Fibroblast of the conjunctiva (primary cell): ENCODE results near the gene AKAP10.
"Not testable (repeated sequence)": the region's sequence is repeated elsewhere in the genome, so short reads cannot be mapped to it uniquely, and the experiment has no call there.

ENCODE experiments used
- DNase-seq: peaks from one replicate; pipeline ENCODE4 v3.0.0-alpha.2; 2010; ENCODE audit warnings: low read depth

AKAP10 gene

GRCh38 chr17:19928299-19928698, 49.3 kb downstream of the AKAP10 start:
- peak; percentile 23 for DNase-seq

- DNase-seq = no peak
Measured at GRCh38 chr17:19915245-19915978, 62.2 kb downstream of the AKAP10 start.

GRCh38 chr17:19911033-19911432, 66.6 kb downstream of the AKAP10 start:
- no peak for DNase-seq

GRCh38 chr17:19909139-19909538, 68.5 kb downstream of the AKAP10 start:
- no peak for DNase-seq

- no peak for DNase-seq
Measured at GRCh38 chr17:19905502-19905901, 72.1 kb downstream of the AKAP10 start.

GRCh38 chr17:19904924-19905323, 72.7 kb downstream of the AKAP10 start:
- DNase-seq = no peak

GRCh38 chr17:19904412-19904811, 73.2 kb downstream of the AKAP10 start:
- DNase-seq = peak; percentile 17

GRCh38 chr17:19900809-19901208, 76.8 kb downstream of the AKAP10 start:
- no peak for DNase-seq

- peak; percentile 42 for DNase-seq
Measured at GRCh38 chr17:19897903-19898302, 79.7 kb downstream of the AKAP10 start.

GRCh38 chr17:19897090-19897837, 80.4 kb downstream of the AKAP10 start:
- DNase-seq = no peak

GRCh38 chr17:19896679-19897078, 80.9 kb downstream of the AKAP10 start:
- DNase-seq = no peak

GRCh38 chr17:19890554-19890953, 87.1 kb downstream of the AKAP10 start:
- not testable (repeated sequence) for DNase-seq

GRCh38 chr17:19890001-19890400, 87.6 kb downstream of the AKAP10 start:
- DNase-seq = not testable (repeated sequence)

- DNase-seq = no peak
Measured at GRCh38 chr17:19886116-19886515, 91.5 kb downstream of the AKAP10 start.

- no peak for DNase-seq
Measured at GRCh38 chr17:19883537-19884215, 94.0 kb downstream of the AKAP10 start.

- no peak for DNase-seq
Measured at GRCh38 chr17:19880393-19880792, 97.2 kb downstream of the AKAP10 start.

- DNase-seq = no peak
Measured at GRCh38 chr17:19877364-19877945, 100.2 kb downstream of the AKAP10 start.

- no peak for DNase-seq
Measured at GRCh38 chr17:19876529-19877161, 101.0 kb downstream of the AKAP10 start.

GRCh38 chr17:19874256-19874655, 103.4 kb downstream of the AKAP10 start:
- no peak for DNase-seq

- DNase-seq = no peak
Measured at GRCh38 chr17:19873346-19873745, 104.3 kb downstream of the AKAP10 start.

- DNase-seq = no peak
Measured at GRCh38 chr17:19868079-19868395, 109.6 kb downstream of the AKAP10 start.
